Neuron (in vitro differentiated cells): ENCODE measurements around the gene COTL1.

ENCODE experiments used
- H2AFZ ChIP-seq: one replicate; pipeline ENCODE4 v1.6.1; 2013; ENCODE audit warnings: low read depth, mild to moderate bottlenecking, inconsistent platforms, low read length, moderate library complexity
- H3K27me3 ChIP-seq: one replicate; pipeline ENCODE4 v1.6.1; 2013; ENCODE audit warnings: low read length; ENCODE audit not compliant: insufficient read depth
- H3K36me3 ChIP-seq: one replicate; pipeline ENCODE4 v1.6.1; 2013; ENCODE audit warnings: low read length; ENCODE audit not compliant: insufficient read depth
- H3K4me1 ChIP-seq: one replicate; pipeline ENCODE4 v1.6.1; 2013; ENCODE audit warnings: low read length; ENCODE audit not compliant: insufficient read depth
- H3K4me3 ChIP-seq: 2 replicates; pipeline ENCODE4 v1.5.1; 2013; ENCODE audit warnings: mild to moderate bottlenecking, low read length, moderate library complexity
- H3K9me3 ChIP-seq: one replicate; pipeline ENCODE4 v1.6.1; 2013; ENCODE audit warnings: low read length

Gene COTL1

GRCh38 chr16:84616515-84616914 lies 1.4 kb downstream of the COTL1 start:
- Histone ChIP-seq H3K4me1 (peaks cover 30% of the 10 kb centered on the region), H3K4me3 (peak overlapping the region; percentile 93), H3K9me3 (no peaks in the 10 kb centered on the region), H2AFZ (no peak overlapping the region), H3K27me3 (no peaks in the 10 kb centered on the region), H3K36me3 (no peaks in the 10 kb centered on the region)

- H3K4me1 ChIP-seq = peaks cover 30% of the 10 kb centered on the region
- peak overlapping the region; percentile 93 for H3K4me3 ChIP-seq
- no peak overlapping the region for H2AFZ ChIP-seq
- H3K27me3 ChIP-seq = no peaks in the 10 kb centered on the region
- no peaks in the 10 kb centered on the region for H3K9me3 ChIP-seq
- no peaks in the 10 kb centered on the region for H3K36me3 ChIP-seq
These were observed 2.7 kb downstream of the COTL1 start for GRCh38 chr16:84614968-84615813.

- Histone ChIP-seq H3K27me3 (no peaks in the 10 kb centered on the region), H3K36me3 (no peaks in the 10 kb centered on the region), H3K4me3 (no peak overlapping the region), H3K4me1 (peaks cover 30% of the 10 kb centered on the region), H2AFZ (no peak overlapping the region), H3K9me3 (no peaks in the 10 kb centered on the region)
These were observed 3.3 kb downstream of the COTL1 start for GRCh38 chr16:84614623-84614967.

DNA sequence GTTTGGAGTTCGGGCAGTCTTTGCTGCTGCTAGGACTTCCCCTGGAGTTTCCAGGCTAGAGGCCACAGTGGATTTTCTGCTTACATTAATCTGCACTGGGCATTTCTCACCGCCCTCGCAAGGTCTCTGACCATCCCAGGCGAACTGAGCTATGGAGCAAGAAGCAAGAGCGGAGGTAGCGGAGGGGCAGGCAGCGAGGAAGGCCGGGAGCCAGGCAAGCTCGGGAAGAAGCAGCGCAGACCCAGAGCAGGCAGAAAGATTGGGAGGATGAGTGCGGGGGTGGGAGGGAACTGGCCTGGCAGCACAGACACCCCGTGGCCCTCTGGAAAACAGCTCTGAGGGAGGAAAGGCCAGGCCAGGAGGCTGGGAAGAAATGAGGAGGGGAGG lies 3.8 kb downstream of the COTL1 start:
- no peak overlapping the region for H3K4me3 ChIP-seq
- no peaks in the 10 kb centered on the region for H3K36me3 ChIP-seq
- peaks cover 30% of the 10 kb centered on the region for H3K4me1 ChIP-seq
- no peaks in the 10 kb centered on the region for H3K9me3 ChIP-seq
- no peaks in the 10 kb centered on the region for H3K27me3 ChIP-seq
- H2AFZ ChIP-seq = no peak overlapping the region

- Histone ChIP-seq H3K27me3 (no peaks in the 10 kb centered on the region), H3K36me3 (no peaks in the 10 kb centered on the region), H3K4me3 (no peak overlapping the region), H2AFZ (no peak overlapping the region), H3K9me3 (no peaks in the 10 kb centered on the region), H3K4me1 (peaks cover 25% of the 10 kb centered on the region)
These were observed 4.3 kb downstream of the COTL1 start for GRCh38 chr16:84613408-84614072.

DNA sequence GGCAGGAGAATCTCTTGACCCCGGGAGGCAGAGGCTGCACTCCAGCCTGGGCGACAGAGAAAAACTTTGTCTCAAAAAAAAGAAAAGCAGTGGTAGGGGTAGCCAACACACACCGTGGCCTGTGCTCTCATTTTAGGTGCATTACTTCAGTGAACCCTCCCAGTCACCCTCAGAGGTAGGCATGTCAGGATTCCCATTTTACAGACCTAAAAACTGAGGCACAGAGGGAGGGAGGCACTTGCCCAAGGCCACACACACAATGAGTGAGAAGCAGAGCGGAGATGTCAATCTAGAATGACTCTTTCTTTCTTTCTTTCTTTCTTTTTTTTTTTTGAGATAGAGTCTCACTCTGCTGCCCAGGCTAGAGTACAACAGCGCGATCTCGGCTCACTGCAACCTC lies 5.2 kb downstream of the COTL1 start:
- peaks cover 24% of the 10 kb centered on the region for H3K4me1 ChIP-seq
- H2AFZ ChIP-seq = no peak overlapping the region
- no peaks in the 10 kb centered on the region for H3K36me3 ChIP-seq
- no peaks in the 10 kb centered on the region for H3K9me3 ChIP-seq
- no peaks in the 10 kb centered on the region for H3K27me3 ChIP-seq
- no peak overlapping the region for H3K4me3 ChIP-seq

DNA sequence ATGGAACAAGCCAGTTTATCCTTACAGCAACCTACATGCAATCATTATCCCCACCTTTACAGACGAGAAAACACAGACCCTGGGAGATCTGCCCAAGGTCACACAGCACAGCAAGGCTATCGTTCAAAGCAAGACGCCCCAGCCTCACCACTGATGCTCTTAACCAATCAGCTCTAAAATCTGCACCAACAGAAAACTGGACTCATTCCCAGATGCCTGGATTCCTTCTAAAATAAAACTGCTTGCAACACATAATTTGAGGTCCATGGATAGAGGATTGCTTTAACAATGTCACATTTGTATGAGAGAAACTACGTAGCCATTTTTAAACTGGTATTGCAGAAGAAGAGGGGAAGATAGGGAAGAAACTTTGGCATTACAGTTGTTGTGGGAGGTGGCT lies 6.8 kb downstream of the COTL1 start:
- H2AFZ ChIP-seq = no peak overlapping the region
- no peak overlapping the region for H3K4me3 ChIP-seq
- H3K9me3 ChIP-seq = peaks cover 6% of the 10 kb centered on the region
- no peaks in the 10 kb centered on the region for H3K27me3 ChIP-seq
- peaks cover 2% of the 10 kb centered on the region for H3K36me3 ChIP-seq
- peaks cover 14% of the 10 kb centered on the region for H3K4me1 ChIP-seq

- peaks cover 9% of the 10 kb centered on the region for H3K4me1 ChIP-seq
- no peak overlapping the region for H2AFZ ChIP-seq
- no peak overlapping the region for H3K4me3 ChIP-seq
- peaks cover 2% of the 10 kb centered on the region for H3K36me3 ChIP-seq
- H3K27me3 ChIP-seq = no peaks in the 10 kb centered on the region
- H3K9me3 ChIP-seq = peaks cover 11% of the 10 kb centered on the region
These were observed 7.5 kb downstream of the COTL1 start for GRCh38 chr16:84610376-84610775.

GRCh38 chr16:84609563-84610177 lies 8.2 kb downstream of the COTL1 start:
- no peak overlapping the region for H2AFZ ChIP-seq
- no peak overlapping the region for H3K4me3 ChIP-seq
- peaks cover 12% of the 10 kb centered on the region for H3K9me3 ChIP-seq
- peaks cover 10% of the 10 kb centered on the region for H3K4me1 ChIP-seq
- no peaks in the 10 kb centered on the region for H3K27me3 ChIP-seq
- H3K36me3 ChIP-seq = peaks cover 2% of the 10 kb centered on the region

DNA sequence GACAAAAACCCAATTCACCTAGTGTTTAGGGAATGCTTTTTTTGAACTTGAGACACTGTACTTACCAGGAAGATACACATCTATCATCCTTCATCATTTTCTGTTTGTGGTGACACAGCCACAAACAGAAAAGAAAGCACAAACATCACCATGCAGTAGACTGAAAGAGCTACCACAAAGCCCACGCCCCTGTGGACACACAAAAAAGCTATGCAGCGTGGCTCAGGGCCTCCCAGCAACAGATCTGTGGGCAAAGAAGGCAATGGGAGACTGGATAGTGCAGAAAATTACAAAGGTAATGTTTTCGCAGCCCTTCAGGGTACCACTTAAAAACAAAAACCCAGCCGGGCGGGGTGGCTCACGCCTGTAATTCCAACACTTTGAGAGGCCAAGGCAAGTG lies 9.6 kb downstream of the COTL1 start:
- Histone ChIP-seq H2AFZ (no peak overlapping the region), H3K36me3 (peaks cover 2% of the 10 kb centered on the region), H3K9me3 (peaks cover 12% of the 10 kb centered on the region), H3K27me3 (no peaks in the 10 kb centered on the region), H3K4me3 (no peak overlapping the region), H3K4me1 (peaks cover 21% of the 10 kb centered on the region)

GRCh38 chr16:84607694-84608093 lies 10.2 kb downstream of the COTL1 start:
- Histone ChIP-seq H3K4me1 (peaks cover 27% of the 10 kb centered on the region), H3K36me3 (peaks cover 2% of the 10 kb centered on the region), H2AFZ (no peak overlapping the region)

DNA sequence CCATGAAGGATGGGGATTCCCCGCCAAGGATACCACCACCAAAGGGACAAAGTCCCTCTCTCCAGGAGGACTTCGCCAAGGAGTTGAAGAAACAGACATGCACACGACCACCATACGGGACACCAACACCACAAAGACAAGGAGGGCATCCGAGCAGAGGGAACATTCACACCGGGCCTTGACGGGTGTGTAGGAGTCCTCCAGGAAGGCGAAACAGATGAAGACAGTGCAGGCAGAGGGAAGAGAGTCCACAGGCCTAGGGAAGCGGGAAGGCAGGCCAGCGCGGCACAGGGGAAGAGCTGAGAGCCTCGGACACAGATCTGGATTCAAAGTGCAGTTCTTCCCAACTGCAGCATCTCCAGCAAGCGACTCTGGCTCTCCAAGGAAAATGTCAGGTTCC lies 10.8 kb downstream of the COTL1 start:
- Histone ChIP-seq H3K27me3 (no peaks in the 10 kb centered on the region), H3K9me3 (peaks cover 12% of the 10 kb centered on the region), H2AFZ (no peak overlapping the region), H3K4me1 (peaks cover 29% of the 10 kb centered on the region), H3K4me3 (no peak overlapping the region), H3K36me3 (peaks cover 2% of the 10 kb centered on the region)

More at GRCh38 chr16:84607694-84608093, 10.2 kb downstream of the COTL1 start:
- no peak overlapping the region for H3K4me3 ChIP-seq
- no peaks in the 10 kb centered on the region for H3K27me3 ChIP-seq
- H3K9me3 ChIP-seq = peaks cover 12% of the 10 kb centered on the region

DNA sequence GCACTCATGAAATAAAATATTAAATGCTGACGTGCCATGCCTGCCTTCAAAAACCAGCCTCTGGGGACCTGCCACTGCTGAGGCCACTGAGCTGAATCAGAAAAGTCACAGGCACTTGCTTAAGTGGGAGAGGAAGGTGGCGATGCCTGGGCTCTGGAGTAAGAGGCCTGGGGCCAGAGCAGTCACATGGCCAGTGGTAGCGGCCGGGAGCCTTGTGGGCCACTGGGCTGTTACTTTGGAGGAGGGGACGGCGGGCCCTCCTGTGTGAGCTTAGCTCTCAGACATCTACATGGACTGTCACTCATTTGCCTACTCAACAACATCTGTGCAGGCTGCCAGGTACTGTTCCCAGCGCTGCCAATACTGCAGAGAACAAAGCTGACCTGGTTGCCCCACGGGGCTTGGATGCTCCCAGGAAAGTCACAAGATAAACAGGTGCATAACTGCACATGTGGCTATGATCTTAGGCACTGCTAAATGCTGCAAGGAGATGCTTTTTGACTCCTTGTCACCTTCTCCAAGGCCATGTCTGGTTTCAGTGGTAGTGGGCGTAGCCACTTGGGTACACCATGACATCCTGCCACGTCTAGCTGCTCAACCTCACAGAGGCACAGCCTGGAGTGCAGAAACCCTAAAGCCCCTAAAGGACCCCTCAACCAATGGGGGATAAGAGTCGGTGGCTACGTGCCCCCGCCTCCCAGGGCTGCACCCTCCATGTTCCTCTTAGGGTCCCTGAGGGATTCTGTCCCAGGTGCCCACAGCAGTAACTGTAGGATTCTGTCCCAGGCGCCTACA lies 11.6 kb downstream of the COTL1 start:
- H2AFZ ChIP-seq = no peak overlapping the region
- no peaks in the 10 kb centered on the region for H3K27me3 ChIP-seq
- peaks cover 2% of the 10 kb centered on the region for H3K36me3 ChIP-seq

More for the DNA sequence above, 11.6 kb downstream of the COTL1 start:
- H3K9me3 ChIP-seq = peaks cover 12% of the 10 kb centered on the region
- H3K4me1 ChIP-seq = peaks cover 36% of the 10 kb centered on the region
- no peak overlapping the region for H3K4me3 ChIP-seq
